HG02885 (cell line): ENCODE measurements around the gene MCM7.

Source experiments
- ATAC-seq: cut with Tn5 transposase; IDR thresholded peaks from one replicate; pipeline ENCODE4 v1.9.1; 2021; ENCODE audit warnings: mild to moderate bottlenecking; ENCODE audit not compliant: unreplicated experiment, poor library complexity

Gene MCM7

GRCh38 chr7:100124301-100125230 lies 23.4 kb upstream of the MCM7 start:
- no peak for ATAC-seq

DNA sequence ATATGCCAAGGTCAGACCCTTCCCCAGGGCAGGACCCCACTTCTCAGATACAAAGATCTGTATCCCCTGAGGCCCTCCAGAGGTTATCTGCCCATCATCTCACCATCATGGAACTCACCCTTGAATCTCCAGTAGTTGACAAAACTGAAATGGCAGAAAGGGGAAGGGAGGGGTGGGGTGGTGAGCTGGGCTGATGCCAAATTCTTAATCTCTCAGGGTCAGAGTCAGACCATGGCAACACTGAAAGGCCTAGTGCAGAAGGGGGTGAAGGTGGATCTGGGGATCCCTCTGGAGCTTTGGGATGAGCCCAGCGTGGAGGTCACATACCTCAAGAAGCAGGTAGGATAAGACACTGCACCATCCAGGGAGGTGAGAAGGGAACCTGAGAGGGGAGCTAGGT lies 21.4 kb upstream of the MCM7 start:
- no peak for ATAC-seq

DNA sequence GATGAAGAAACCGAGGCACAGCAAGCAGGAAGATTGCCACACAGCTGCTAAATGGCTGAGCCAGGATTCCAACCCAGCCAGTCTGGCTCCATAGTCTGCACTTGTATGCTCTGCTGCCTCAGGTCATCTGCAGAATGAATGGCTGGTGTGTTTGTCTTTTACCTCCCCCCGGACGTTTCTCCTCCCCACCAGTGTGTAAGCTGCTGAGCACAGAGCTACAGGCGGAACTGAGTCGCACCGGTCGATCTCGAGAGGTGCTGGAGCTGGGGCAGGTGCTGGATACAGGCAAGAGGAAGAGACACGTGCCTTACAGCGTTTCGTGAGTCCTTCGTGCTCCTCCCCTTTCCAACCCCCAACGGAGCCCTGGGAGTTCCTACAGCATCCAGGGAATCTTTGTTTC lies 20.9 kb upstream of the MCM7 start:
- ATAC-seq: no peak

DNA sequence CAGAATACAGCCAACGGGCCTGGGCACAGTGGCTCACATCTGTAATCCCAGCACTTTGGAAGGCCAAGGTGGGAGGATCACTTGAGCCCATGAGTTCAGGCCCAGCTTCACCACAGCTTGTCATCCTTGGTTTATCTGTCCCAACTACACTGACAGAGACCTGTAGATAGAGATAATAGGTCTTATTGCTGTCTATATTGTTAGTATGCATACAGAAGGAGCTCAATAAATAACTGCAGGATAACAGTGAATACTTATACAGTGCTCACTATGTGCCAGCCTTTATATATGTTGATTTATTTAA lies 19.5 kb upstream of the MCM7 start:
- ATAC-seq: no peak

GRCh38 chr7:100119970-100120732 lies 19.0 kb upstream of the MCM7 start:
- ATAC-seq: peak; percentile 27

GRCh38 chr7:100119072-100119969 lies 18.1 kb upstream of the MCM7 start, which contains the start of the genes CNPY4 and TAF6:
Gene CNPY4, plus strand, starts transcription at chr7:100119634. Its CDS starts 111 bp downstream, at chr7:100119745.
Gene TAF6, minus strand, starts transcription at chr7:100119358. Its CDS starts 5,149 bp downstream, at chr7:100114209.
- ATAC-seq: peak; percentile 78

GRCh38 chr7:100118388-100119071 lies 17.3 kb upstream of the MCM7 start:
- no peak for ATAC-seq

DNA sequence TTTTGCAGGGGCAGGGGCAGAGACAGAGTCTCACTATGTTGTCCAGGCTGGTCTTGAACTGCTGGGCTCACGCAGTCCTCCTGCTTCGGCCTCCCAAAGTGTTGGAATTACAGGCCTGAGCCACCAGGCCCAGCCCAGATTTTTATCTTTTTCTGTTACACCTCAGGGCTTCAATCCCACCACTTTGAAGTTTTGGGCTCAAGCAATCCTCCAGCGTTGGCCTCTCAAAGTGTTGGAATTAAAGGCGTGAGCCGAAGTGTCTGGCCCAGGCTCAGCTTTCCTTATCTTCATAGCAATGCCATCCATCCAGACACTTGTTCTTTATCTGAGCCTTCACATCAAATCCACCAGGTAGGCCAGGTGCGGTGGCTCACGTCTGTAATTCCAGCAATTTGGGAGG lies 13.8 kb upstream of the MCM7 start:
- no peak for ATAC-seq

DNA sequence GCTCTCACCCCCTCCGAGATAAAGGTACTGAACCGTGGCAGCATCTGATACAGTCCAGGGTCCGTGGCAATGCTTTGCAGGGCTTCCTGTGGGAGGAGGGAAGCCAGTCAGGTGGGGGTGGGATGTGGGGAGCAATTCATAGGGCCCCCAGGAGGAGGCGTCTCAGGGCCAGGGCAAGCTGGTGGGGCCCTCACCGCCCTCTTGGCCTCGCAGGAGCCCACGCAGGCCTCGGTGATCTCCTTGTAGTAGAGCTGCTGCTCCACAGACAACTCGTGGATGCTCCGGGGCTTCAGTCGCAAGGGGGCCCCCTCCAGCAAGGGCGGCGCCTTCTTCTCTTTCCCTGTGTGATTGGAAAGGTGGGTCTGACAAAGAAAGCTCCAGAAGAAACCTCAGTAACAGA lies 10.7 kb upstream of the MCM7 start:
- ATAC-seq: no peak

DNA sequence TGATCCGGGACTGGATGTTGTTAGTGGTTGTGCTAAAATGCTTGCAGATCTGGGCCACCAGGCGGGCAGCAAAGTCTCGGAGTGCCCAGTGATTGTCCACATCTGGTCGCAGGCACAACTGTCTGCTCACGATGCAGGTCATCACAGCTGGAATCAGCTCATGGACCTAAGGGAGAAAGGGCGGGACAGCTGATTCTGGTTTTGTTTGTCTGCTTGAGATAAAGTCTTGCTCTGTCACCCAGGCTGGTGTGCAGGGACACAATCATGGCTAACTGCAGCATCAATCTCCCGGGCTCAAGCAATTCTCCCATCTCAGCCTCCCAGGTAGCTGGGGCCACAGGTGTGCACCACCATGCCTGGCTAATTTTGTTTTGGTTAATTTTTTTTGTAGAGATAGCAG lies 10.0 kb upstream of the MCM7 start:
- no peak for ATAC-seq

- ATAC-seq: no peak
Observed at GRCh38 chr7:100109521-100110163, 8.4 kb upstream of the MCM7 start.

GRCh38 chr7:100107890-100108289 lies 6.7 kb upstream of the MCM7 start:
- ATAC-seq: no peak

DNA sequence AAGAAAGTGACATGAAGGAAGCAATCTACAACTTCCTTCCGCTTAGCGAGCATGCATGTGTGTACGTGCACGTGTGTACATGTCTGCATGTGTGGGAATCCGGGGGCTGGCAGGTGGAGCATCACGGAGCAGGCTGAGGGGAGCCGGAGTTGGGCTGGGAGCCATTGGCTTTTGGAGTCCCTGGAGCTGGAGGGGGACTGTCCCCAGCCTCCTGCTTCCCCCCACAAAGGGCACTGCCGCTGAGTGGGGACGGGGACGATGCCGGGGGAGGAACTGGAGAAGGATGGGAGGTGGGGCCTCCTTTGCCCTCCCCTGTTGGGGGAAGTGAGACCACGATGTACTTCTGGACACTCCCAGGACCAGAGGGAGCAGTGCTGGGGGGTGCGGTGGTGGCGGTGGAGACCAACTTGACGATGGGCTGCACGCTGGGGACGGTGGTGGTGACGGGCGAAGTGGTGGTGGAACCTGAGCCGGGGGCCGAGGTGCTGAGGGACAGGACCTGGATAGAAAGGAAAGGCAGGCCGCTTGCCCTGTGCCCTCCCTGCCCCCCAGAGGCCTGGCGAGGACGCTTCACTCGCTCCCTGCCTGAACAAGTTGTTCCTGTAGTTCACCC lies 6.0 kb upstream of the MCM7 start:
- no peak for ATAC-seq

- no peak for ATAC-seq
Observed at GRCh38 chr7:100106633-100107032, 5.4 kb upstream of the MCM7 start.

- no peak for ATAC-seq
Observed at GRCh38 chr7:100105534-100105933, 4.3 kb upstream of the MCM7 start.

DNA sequence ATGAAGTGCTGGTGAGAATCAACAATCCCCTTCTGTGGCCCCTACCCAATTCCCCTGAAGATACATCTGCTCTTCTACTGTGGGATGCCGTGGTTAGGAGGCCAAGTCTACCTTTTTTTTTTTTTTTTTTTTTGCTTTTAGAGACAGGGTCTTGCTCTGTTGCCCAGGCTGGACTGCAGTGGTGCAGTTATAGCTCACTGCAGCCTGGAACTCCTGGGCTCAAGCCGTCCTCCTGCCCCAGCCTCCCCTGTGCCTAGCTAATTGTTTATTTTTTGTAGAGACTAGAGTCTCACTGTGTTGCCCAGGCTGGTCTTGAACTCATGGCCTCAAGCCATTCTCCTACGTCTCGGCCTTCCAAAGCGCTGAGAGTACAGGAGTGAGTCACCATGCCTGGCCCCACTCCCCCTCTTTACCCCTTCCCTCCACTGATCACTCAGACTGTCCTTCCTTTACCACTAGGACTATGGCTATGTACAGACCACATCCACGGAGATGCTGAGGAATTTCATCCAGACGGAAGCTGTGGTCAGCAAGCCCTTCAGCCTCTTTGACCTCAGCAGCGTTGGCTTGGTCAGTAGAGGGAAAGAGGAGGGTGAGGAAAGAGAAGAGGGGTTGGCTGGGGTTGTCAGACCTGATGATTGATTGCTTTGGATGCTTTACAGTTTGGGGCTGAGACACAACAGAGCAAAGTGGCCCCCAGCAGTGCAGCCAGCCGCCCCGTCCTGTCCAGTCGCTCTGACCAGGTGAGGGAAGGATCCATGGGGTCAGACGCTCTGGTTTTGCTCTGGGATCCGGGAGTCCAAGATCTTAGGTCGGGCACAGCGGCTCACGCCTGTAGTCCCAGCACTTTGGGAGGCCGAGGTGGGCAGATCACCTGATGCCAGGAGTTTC lies 2.0 kb upstream of the MCM7 start:
- ATAC-seq: no peak

DNA sequence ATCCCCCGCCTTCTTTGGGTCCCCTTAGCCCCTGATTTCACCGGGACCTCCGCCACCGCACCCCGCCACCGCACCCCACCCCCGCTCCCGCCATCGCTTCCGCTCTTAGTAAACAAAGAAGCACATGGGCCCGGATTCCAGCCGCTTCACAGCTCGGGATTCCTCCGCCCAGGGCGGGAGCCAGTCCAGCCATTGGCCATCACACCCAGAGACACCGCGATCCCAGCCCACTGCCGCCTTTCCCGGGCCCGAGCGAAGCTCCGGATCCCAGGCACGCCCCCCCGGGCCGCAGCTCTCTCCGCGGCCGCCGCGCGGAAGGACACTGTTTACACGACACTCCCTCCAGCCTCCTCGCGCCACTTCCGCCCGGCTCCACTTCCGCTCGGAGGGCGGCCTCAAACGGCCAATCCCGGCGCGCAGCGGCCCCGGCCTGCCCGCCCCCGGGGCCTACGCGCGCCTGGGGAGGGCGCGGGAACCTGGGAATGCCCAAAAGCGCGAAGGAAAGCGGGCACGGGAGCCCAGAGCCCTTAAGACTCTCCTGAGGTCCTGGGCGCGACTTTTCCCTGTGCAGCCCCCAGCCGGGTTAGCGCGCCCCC lies 679 bp downstream of the MCM7 start:
- ATAC-seq: peak; percentile 72

GRCh38 chr7:100099452-100099851 lies 1.7 kb downstream of the MCM7 start:
- no peak for ATAC-seq
